Measurements from ENCODE around the gene RGL3.
"Not testable (repeated sequence)": the region's sequence is repeated elsewhere in the genome, so short reads cannot be mapped to it uniquely, and the experiment has no call there.

RGL3 gene

DNA sequence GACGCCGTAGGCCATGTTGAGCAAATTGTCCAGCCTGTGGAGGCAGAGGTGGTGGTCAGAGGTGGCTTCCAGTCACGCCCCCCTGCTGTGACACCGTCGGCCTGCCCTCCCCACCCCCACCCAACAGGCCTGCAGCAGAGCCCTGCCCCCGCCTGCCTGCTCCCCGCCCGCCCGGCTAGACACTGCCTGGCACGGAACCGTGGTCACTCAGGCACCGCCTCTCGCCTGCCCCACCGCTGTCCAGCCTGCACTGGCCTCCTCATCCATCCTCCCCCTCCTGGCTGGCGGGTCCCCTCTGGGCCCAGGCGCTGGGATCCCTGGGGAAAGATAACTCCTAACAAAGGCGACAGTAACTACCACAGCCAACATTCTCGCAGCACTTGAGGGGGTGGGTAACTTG is 38.0 kb upstream of the RGL3 start:
- Histone ChIP-seq H2AFZ (no peak overlapping the region), H3K79me2 (no peaks in the 10 kb centered on the region), H3K9ac (no peak overlapping the region), H3K27ac (no peak overlapping the region), H3K4me3 (ENCODE audit: low read depth, low read length) (no peak overlapping the region), H3K9me3 (ENCODE audit: control insufficient read depth, low read length) (no peaks in the 10 kb centered on the region), H3K27me3 (ENCODE audit: control insufficient read depth, insufficient read depth, low read length) (no peaks in the 10 kb centered on the region), H3K4me2 (ENCODE audit: low read length) (no peak overlapping the region), H3K4me1 (no peaks in the 10 kb centered on the region), H3K36me3 (ENCODE audit: control insufficient read depth, insufficient read depth, low read length) (no peaks in the 10 kb centered on the region)
- TF ChIP-seq, protein P1, sequence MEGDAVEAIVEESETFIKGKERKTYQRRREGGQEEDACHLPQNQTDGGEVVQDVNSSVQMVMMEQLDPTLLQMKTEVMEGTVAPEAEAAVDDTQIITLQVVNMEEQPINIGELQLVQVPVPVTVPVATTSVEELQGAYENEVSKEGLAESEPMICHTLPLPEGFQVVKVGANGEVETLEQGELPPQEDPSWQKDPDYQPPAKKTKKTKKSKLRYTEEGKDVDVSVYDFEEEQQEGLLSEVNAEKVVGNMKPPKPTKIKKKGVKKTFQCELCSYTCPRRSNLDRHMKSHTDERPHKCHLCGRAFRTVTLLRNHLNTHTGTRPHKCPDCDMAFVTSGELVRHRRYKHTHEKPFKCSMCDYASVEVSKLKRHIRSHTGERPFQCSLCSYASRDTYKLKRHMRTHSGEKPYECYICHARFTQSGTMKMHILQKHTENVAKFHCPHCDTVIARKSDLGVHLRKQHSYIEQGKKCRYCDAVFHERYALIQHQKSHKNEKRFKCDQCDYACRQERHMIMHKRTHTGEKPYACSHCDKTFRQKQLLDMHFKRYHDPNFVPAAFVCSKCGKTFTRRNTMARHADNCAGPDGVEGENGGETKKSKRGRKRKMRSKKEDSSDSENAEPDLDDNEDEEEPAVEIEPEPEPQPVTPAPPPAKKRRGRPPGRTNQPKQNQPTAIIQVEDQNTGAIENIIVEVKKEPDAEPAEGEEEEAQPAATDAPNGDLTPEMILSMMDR (IDR thresholded peaks at IDR 0.05), result no peak

DNA sequence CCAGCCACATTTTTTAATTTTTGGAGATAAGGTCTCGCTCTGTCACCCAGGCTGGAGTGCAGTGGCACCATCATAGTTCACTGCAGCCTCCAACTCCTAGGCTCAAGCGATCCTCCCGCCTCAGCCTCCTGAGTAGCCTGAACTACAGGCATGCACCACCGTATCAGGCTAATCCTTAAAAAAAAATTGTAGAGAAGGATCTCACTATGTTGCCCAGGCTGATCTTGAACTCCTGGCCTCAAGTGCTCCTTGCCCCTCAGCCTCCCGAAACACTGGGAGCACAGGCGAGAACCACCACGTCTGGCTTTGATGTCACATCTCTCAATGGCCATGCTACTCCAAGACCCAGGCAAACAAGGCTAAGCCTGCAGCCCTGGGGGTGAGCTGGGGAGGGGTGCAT is 37.5 kb upstream of the RGL3 start:
- no peak overlapping the region for H3K9ac ChIP-seq
- H3K36me3 ChIP-seq (ENCODE audit: control insufficient read depth, insufficient read depth, low read length), result no peaks in the 10 kb centered on the region

GRCh38 chr19:11455233-11455554 is 36.1 kb upstream of the RGL3 start:
- not testable (repeated sequence) for H3K4me3 ChIP-seq (ENCODE audit: low read depth, low read length); H3K9me3 ChIP-seq (ENCODE audit: control insufficient read depth, low read length); H3K79me2 ChIP-seq; H3K27me3 ChIP-seq (ENCODE audit: control insufficient read depth, insufficient read depth, low read length); H3K4me2 ChIP-seq (ENCODE audit: low read length); H3K27ac ChIP-seq; H2AFZ ChIP-seq; H3K36me3 ChIP-seq (ENCODE audit: control insufficient read depth, insufficient read depth, low read length); H3K4me1 ChIP-seq; H3K9ac ChIP-seq

More for the DNA sequence above, 37.5 kb upstream of the RGL3 start:
- no peak overlapping the region for H3K4me3 ChIP-seq (ENCODE audit: low read depth, low read length)
- H2AFZ ChIP-seq, result no peak overlapping the region
- H3K4me2 ChIP-seq (ENCODE audit: low read length), result no peak overlapping the region
- no peaks in the 10 kb centered on the region for H3K79me2 ChIP-seq
- TF ChIP-seq, protein P1 (IDR thresholded peaks at IDR 0.05), result no peak
- H3K9me3 ChIP-seq (ENCODE audit: control insufficient read depth, low read length), result no peaks in the 10 kb centered on the region
- H3K27me3 ChIP-seq (ENCODE audit: control insufficient read depth, insufficient read depth, low read length), result no peaks in the 10 kb centered on the region
- H3K27ac ChIP-seq, result no peak overlapping the region
- H3K4me1 ChIP-seq, result no peaks in the 10 kb centered on the region

GRCh38 chr19:11453468-11454341 is 34.6 kb upstream of the RGL3 start:
- Histone ChIP-seq H3K9ac (no peak overlapping the region), H3K4me2 (ENCODE audit: low read length) (no peak overlapping the region), H3K9me3 (ENCODE audit: control insufficient read depth, low read length) (no peaks in the 10 kb centered on the region), H3K27me3 (ENCODE audit: control insufficient read depth, insufficient read depth, low read length) (no peaks in the 10 kb centered on the region), H2AFZ (no peak overlapping the region), H3K4me3 (ENCODE audit: low read depth, low read length) (no peak overlapping the region), H3K36me3 (ENCODE audit: control insufficient read depth, insufficient read depth, low read length) (no peaks in the 10 kb centered on the region), H3K79me2 (no peaks in the 10 kb centered on the region), H3K27ac (no peak overlapping the region), H3K4me1 (no peaks in the 10 kb centered on the region)
- TF ChIP-seq, protein P1 (IDR thresholded peaks at IDR 0.05), result no peak

DNA sequence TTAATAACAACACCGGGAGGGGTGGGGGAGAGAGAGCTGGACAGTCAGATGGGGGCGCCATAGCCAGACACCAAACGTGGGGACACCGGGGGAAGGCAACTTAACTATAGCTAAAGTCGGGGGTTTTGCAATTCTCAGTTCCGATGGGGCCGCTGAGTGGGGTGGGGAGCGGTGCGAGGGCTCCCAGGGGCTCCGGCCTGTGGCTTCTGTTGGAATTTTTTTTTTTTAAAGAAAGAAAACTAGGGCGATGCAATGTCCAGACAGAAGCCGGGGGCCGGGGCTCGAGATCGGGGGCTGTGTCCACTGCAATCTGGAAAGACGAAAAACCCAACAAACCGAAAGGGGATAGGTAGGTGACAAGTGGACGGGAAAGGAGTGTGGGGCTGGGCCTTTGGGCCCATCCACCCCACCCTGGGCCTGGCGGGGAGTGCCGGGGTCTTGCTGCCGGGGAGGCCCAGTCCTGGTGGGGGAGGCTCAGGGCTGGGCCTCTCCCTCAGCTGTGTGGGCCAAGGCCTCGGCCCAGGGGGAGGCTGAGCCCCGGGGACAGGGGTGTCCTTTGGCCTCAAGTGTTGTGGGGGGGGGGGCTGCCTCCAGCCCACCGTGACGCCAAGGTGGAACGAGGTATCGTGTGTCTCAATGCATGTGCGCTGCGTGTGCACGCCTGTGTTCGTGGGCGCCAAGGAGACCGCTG is 33.7 kb upstream of the RGL3 start:
- Histone ChIP-seq H2AFZ (no peak overlapping the region), H3K27ac (no peak overlapping the region), H3K4me3 (ENCODE audit: low read depth, low read length) (no peak overlapping the region), H3K79me2 (no peaks in the 10 kb centered on the region), H3K9ac (no peak overlapping the region), H3K4me1 (no peaks in the 10 kb centered on the region), H3K9me3 (ENCODE audit: control insufficient read depth, low read length) (no peaks in the 10 kb centered on the region), H3K36me3 (ENCODE audit: control insufficient read depth, insufficient read depth, low read length) (no peaks in the 10 kb centered on the region), H3K27me3 (ENCODE audit: control insufficient read depth, insufficient read depth, low read length) (no peaks in the 10 kb centered on the region), H3K4me2 (ENCODE audit: low read length) (no peak overlapping the region)
- TF ChIP-seq, protein P1 (IDR thresholded peaks at IDR 0.05), result no peak
